HG02759 (cell line): ENCODE measurements around the gene KCTD5.
"Not testable (repeated sequence)": the region's sequence is repeated elsewhere in the genome, so short reads cannot be mapped to it uniquely, and the experiment has no call there.

ENCODE experiments used
- ATAC-seq: cut with Tn5 transposase; IDR thresholded peaks from one replicate; pipeline ENCODE4 v1.9.1; 2021; ENCODE audit warnings: mild to moderate bottlenecking, moderate library complexity; ENCODE audit not compliant: unreplicated experiment

The KCTD5 gene

GRCh38 chr16:2696601-2697250 lies 14.4 kb downstream of the KCTD5 start:
- not testable (repeated sequence) for ATAC-seq

- ATAC-seq, result no peak
These were observed 15.2 kb downstream of the KCTD5 start for GRCh38 chr16:2697401-2697948.

- ATAC-seq, result no peak
These were observed 16.0 kb downstream of the KCTD5 start for GRCh38 chr16:2698103-2698870.

- ATAC-seq, result no peak
These were observed 16.8 kb downstream of the KCTD5 start for GRCh38 chr16:2698965-2699750.

DNA sequence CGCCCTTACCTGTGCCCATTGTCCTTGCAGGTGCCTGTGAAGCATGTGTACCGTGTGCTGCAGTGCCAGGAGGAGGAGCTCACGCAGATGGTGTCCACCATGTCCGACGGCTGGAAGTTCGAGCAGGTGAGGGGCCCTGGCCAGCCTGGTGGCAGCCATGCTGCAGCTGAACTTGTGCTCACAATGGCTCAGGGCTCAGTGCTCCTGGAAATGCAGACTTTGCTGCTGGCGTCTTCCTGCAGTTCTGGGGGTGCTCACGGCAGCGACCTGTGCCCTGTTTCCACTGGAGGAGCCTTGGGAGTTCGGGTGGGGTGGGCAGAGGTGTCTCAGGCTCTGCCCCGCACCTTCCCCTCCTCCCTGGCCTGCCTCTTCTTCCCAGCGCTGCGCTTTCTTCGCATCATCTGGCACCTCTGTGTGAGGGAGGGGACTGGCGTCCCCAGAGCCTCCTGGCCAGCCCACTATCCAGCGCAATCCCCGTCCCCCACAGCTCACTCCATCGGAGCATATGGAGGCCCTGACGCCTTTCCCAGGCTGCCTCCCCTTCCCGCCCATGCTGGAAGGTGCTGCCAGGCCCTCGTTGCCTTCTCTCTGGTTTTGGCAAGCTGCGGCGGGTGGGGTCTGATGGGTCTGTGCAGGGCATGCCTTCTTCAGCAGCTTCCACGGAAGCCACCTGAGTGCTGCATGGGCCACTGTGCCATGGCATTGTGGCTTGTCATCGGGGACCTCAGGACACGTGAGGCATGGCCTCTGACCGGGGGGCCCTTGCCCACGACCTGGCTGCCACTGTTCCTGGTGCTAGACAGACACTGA lies 17.7 kb downstream of the KCTD5 start:
- no peak for ATAC-seq

DNA sequence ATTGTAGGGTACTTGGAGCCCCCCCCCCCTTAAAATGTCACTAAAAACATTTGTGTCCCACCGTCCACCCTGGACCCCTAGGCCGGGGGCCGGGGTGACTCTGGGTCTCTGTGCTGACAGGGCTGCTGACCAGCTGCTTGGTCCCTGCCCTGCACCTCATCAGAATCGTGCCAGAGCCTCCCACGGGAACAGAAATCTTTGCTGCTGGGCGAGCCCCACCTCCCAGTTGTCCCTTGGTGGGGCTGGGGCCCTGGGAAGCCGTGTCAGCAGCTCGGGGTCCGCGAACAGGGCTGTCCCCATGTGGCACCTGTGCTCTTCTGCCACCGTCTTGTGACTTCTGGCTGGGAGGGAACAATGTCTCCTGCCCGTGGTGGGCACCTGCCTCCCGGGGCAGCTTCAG lies 18.5 kb downstream of the KCTD5 start:
- ATAC-seq, result no peak

DNA sequence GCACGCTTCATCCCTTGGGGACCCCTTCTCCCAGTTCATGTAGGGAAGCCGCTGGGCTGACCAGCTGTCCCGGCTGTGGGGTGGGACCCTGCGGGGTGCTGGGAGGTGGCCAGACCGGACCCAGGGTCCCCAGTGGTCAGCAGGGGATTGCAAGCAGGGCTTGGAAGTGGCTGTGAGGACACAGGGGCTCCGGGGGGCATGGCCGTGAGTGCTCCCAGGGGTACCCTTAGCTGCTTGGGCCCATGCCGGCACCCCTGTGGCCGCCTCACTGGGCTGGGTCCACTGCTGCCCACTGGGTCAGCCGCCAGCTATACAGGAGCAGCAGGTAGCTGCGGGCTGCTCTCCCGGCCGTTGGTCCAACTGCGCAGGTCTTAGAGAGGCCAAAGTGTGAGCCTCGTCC lies 18.9 kb downstream of the KCTD5 start:
- ATAC-seq, result no peak

GRCh38 chr16:2701713-2702437 lies 19.6 kb downstream of the KCTD5 start:
- no peak for ATAC-seq

DNA sequence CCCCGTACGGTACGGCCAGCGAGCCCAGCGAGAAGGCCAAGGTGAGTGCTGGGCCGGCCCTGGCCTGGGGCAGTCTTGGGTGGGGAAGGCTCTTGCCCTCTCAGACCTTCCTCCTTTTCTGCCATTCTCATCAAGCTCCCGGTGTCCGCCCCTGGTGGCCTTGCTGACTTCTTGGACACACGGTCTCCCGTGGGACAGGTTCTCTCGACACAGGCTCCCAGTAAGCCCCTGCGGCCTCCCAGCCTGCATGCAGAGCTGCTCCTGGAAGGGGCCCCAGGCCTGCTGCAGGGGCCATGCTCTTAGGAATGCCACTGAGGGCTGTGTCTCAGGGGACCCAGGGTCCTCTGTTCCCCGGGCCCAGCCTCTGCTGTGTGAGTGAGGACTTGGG lies 20.1 kb downstream of the KCTD5 start:
- no peak for ATAC-seq

DNA sequence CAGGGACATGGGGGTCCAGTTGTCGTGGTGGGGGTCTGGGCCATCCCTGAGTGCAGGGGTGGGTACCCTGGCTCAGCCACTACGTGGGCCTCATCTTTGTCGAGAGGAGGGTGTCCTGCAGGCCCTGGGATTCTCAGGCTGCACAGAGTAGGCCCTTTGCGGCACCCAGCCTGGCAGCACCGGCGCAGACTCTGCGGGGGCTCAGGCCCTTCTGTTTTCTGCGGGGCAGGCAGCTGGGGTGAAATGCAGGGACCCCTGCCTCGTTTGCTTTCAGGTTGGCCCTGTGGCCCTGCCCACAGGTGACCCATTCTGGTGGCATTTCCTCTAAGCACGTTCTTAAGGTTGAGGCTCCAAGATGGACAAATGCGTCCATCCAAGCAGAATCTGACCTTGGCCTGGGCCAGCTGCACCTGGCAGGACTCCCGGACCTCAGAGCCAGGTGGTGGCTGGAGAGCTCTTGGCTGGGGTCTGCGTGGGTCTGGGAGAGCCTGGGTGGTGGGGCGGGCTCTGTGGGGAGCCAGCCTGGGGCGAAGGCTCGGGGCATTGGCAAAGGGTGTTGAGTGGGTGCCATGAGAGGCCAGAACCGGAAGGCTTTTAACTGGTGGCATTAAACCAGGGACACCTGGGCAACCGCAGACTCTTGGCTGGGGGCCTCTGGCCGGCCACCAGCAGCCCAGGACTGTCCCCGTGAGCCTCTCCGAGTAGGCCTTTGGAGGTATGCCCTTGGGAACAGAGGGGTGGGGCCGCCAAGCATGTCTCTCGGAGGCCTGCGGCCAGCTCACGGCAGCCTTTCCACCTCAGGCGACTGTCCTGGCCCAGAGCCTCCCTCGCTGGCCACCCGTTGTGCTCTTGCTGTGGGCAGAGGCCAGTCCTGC lies 20.8 kb downstream of the KCTD5 start:
- no peak for ATAC-seq

DNA sequence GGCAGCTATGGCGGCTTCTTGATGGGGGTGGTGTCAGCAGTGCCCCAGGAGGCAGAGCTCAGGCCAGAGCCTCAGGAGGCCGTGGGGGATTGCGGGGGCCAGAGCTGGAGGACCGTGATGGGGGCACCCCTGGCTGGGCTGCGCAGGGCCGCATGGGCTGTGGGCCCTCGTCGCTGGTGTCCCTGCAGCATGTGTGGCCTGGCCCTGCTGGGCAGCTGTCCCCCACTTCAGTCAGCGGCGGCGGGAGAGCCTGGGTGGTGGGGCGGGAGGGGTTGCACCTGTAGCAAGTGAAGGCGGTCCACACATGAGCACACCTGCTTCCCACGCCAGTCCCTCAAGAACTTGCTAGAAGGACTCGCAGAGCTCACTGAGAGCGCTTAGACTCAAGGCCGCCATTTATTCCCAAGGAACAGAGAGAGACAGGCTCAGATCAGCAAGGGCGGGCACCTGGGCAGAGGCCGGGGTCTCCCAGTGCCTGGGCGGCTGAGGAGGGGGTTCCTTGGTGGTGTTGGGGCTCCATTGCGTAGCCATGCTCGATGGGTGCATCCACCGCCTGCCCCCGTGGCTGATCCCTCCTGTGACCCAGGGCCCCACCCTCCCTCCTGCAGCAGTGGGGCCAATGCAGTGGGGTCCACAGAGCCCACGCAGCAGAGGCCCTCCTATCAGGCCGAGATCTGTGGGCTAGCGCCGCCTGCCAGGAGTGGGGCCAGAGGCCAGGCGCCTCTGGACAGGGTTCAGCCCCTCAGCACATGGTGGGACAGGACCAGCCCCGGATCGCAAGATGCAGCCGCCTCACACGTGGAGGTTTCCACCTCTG lies 22.1 kb downstream of the KCTD5 start:
- ATAC-seq, result no peak

DNA sequence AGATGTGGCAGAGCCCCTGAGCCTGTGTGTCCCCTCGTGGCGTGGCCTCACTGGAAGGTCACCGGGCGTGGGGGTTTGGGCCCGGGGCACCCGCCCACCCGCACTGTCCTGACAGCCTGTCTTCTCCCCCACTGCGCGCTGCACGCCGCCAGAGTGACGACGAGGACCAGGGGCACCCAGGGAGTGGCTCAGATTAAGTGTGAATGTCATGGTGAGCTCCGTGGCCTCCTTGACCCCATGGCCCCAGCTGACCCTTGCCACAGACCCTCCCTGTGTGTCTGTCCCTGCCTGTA lies 22.6 kb downstream of the KCTD5 start:
- no peak for ATAC-seq

DNA sequence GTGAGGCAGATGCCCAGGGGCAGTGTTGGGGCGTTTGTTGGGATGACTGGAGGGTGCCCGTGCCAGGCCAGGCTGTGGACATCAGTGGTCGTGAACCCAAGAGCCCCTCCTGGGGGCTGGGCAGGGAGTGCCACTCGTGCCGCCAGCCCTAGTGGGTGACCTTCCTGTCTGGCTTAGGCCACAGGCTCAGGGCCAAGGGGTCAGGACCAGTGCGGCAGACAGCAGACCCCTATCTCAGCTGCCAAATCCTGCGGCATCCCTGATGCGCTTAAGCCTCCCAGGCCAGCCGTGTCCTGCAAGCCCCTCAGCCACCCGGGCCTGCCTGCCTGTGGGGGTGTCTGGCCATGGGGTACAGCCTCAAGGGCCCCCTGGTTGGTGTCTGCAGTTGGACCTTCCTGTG lies 23.0 kb downstream of the KCTD5 start:
- ATAC-seq, result no peak

GRCh38 chr16:2706085-2706484 lies 23.8 kb downstream of the KCTD5 start:
- ATAC-seq, result no peak

- no peak for ATAC-seq
These were observed 24.4 kb downstream of the KCTD5 start for GRCh38 chr16:2706611-2707311.

- ATAC-seq, result no peak
These were observed 25.3 kb downstream of the KCTD5 start for GRCh38 chr16:2707368-2708289.

- ATAC-seq, result no peak
These were observed 25.9 kb downstream of the KCTD5 start for GRCh38 chr16:2708290-2708639.
